GM12891 (cell line): Measurements from ENCODE around the gene ZNF213.

Source experiments
- POLR2A ChIP-seq: IDR thresholded peaks from 2 replicates; pipeline ENCODE4 v1.6.1; 2011; ENCODE audit warnings: low read depth, low read length, control low read depth
- POLR2AphosphoS5 ChIP-seq: IDR thresholded peaks from 2 replicates; pipeline ENCODE4 v1.6.1; 2011; ENCODE audit warnings: low read depth, low read length, control low read depth
- SPI1 ChIP-seq: IDR thresholded peaks from 2 replicates; pipeline ENCODE4 v1.6.1; 2011; ENCODE audit warnings: low read depth, low read length, control low read depth
- TAF1 ChIP-seq: IDR thresholded peaks from 2 replicates; pipeline ENCODE4 v1.6.1; 2011; ENCODE audit warnings: low read depth, low read length, control low read depth

DNA sequence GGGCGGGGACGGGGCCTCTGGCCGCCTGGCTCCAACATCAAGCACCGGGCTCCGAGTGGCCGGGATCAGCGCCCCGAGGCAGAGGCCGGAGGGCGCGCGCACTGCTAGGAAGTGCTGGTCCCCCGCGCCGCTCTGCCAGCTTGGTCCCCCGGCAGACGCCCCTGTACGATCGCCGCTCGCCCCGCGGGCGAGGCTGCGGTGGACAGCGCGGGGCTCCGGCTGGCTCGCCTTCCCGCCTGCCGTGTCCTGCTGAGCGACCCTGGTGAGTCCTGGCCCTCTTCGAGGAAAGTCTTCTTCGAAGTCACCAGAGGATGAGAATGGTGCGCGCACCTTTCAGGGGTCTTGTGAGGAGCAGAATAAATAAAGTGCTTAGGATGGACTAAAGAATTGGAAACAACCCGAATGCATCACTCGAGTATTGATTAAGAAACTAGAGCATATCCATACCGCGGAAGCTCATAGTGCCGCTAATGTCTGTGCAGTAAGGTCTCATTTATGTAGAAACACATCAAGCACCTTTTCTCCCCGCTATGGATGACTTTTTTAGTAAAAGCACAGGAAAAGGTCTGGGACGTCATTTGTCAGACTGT, 392 bp downstream of the ZNF213 start:
- TF ChIP-seq POLR2AphosphoS5 (no peak), POLR2A (0 out of 2 replicates have a peak, but pooled peaks have one; percentile 7), SPI1 (no peak), TAF1 (no peak)
